GM19099 (cell line): ENCODE results near the gene CBY2.

Experiments
- POLR2A ChIP-seq: IDR thresholded peaks from 3 replicates; pipeline ENCODE4 v1.6.1; 2011; ENCODE audit warnings: low read depth; ENCODE audit not compliant: insufficient read length; ENCODE audit errors: extremely low read depth

The CBY2 gene

DNA sequence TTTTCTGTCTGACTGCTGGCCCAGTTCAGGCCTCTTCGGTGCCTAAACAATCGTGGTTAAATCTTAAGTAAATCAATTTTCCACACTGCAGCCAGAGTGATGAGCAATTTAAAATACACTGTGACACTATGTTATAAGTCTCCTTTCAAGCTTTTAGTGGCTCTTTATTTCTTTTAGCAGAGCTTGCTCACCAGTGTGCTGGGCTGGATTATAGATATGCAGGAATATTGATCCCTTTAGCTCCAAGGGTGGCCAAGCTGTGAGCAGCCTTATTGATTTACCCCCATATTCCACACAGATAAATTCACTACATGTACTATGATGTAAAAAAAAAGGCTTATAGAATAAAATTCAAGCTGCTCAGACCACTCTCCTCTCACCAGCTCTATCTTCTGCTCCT, 21.7 kb downstream of the CBY2 start:
- TF ChIP-seq POLR2A: no peak

GRCh38 chr13:45728759-45729158, 26.6 kb downstream of the CBY2 start:
- TF ChIP-seq POLR2A: no peak

GRCh38 chr13:45731455-45731854, 29.3 kb downstream of the CBY2 start:
- no peak for TF ChIP-seq POLR2A

GRCh38 chr13:45732916-45733315, 30.8 kb downstream of the CBY2 start:
- TF ChIP-seq POLR2A: no peak

- no peak for TF ChIP-seq POLR2A
Observed at GRCh38 chr13:45733361-45733760, 31.2 kb downstream of the CBY2 start.

DNA sequence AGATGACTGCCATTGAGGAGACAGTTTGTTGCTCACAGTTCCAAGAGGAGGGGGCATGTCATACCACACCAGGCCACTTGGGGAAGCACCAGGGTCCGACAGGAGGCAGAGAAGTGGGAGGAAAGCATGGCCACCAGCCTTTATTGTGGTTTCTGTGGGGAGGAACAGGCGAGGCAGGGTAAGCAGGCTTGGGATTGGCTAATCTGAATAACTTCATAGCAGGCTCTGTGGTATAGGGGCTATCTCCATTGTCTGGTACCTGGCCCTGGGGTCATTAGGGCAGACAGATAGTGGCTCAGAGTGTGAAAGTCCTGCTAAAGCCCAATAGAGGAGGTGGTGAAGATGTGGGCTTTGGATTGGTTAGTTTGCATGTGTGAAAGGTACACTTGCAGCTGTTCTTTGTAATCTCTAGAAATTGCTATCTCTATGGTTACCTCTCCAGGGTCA, 35.5 kb downstream of the CBY2 start:
- no peak for TF ChIP-seq POLR2A

GRCh38 chr13:45742985-45743384, 40.9 kb downstream of the CBY2 start:
- TF ChIP-seq POLR2A: no peak

DNA sequence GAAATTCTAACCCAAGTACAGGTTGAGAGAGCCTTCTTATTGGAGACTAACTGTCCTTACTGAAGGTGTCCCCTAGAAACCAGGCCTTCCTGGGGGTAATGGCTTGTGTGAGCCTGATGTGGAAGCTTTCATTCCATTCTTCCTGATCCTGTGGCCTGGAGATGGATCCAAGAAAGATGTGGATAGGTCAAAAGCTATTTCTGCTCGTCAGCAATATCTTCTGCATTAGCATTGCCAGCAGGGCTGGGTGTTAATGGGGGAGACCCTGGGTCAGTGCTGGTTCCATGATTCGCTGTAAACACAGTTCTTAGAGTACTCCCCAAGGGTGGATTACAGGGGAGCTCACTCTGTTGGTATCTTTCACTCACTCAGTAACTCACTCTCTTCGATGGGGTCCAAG, 42.9 kb downstream of the CBY2 start:
- no peak for TF ChIP-seq POLR2A

GRCh38 chr13:45747071-45747470, 45.0 kb downstream of the CBY2 start:
- no peak for TF ChIP-seq POLR2A

DNA sequence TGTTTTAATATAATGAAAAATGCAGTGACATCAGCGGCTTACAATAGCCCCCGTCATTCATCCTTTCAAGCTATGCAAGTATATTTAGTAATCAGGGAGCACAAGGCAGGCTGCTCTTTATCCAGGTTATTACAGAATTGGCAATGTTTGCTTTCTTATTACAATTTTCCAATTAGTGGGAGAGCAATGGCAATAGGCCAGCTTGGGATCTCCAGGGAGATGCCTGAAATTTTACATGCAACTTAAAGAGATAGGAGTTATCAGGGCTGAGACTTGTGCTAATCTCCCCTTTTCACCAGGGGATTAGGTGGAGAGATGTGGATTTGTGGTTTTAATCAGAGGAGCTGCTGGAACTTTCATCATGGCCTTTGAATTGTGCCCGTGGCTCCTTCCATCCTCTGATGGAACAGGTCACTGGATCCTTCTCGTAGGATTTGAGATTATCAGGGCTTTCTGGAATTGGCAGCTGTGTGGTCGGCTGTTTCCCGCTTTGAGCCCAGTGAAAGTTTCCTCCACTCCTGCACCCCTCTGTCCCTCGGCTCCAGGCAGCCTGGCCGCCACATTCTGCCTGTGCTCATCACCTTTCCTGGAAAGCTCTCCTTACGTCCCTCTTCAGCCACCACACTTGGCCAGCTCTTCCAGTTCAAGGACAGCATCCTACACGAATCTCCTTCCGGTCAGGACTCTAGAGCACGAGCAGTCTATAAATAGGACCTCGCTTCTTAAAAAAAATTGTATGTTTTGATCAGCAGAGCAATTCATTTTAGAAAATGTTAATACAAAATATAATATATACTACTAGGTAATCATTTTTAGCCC, 47.0 kb downstream of the CBY2 start:
- TF ChIP-seq POLR2A: no peak

- no peak for TF ChIP-seq POLR2A
Observed at GRCh38 chr13:45750566-45750965, 48.4 kb downstream of the CBY2 start.

DNA sequence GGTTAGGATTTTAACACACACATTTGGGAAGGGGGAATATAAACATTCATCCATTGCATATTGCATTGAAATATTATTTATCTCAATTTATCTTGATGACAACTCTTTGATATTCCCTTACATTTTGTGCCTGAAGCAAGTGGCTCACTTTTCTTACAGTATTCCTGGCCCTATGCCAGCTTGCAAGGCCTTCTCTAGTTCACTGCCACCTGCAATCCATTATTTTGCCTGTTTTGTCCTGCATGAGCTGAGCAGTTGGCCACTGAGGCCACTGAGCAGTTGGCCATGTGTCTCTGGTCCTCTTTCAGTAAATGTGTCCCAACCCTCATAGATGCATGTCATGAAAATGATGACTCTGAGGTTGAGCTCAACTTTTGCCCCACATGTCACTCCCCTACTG, 49.8 kb downstream of the CBY2 start:
- no peak for TF ChIP-seq POLR2A

GRCh38 chr13:45752510-45752909, 50.4 kb downstream of the CBY2 start:
- TF ChIP-seq POLR2A: no peak

GRCh38 chr13:45763419-45763818, 61.3 kb downstream of the CBY2 start:
- no peak for TF ChIP-seq POLR2A
